ENCODE results near the gene CDYL2. TPM values are rescaled to one million over a fixed set of nuclear protein-coding genes. Genes with fewer than 3 reads are reported as not detected.

CDYL2 gene
- polyA plus RNA-seq, 1 donor from 2014 or later, result 2.6 TPM

GRCh38 chr16:80585764-80586163 lies 218.6 kb downstream of the CDYL2 start:
- Histone ChIP-seq H3K79me2 (replicated peaks; ENCODE audit: insufficient read depth, low read length) (no peaks in the 10 kb centered on the region), H3K4me2 (ENCODE audit: low read length) (no peak overlapping the region), H3K27ac (ENCODE audit: low read length) (no peak overlapping the region), H3K36me3 (ENCODE audit: insufficient read depth, low read length) (no peaks in the 10 kb centered on the region), H3K9me3 (ENCODE audit: low read length) (no peaks in the 10 kb centered on the region), H3K4me3 (ENCODE audit: low read length) (no peak overlapping the region), H3F3A (ENCODE audit: insufficient read depth, low read length, poor library complexity, severe bottlenecking) (no peaks in the 10 kb centered on the region), H3K9me2 (ENCODE audit: insufficient read depth, low read length) (no peaks in the 10 kb centered on the region), H3K27me3 (ENCODE audit: insufficient read depth, low read depth, low read length) (no peaks in the 10 kb centered on the region), H4K20me1 (ENCODE audit: insufficient read depth) (no peaks in the 10 kb centered on the region), H2AFZ (ENCODE audit: low read depth, low read length) (no peak overlapping the region), H3K9ac (ENCODE audit: low read length) (no peak overlapping the region)
- TF ChIP-seq MXI1 (conservative IDR thresholded peaks at IDR 0.05; ENCODE audit: poor library complexity, severe bottlenecking) (no peak), CTCF (IDR thresholded peaks at IDR 0.05; ENCODE audit: poor library complexity, severe bottlenecking) (no peak), TAF1 (IDR thresholded peaks at IDR 0.05; ENCODE audit: low read depth) (no peak), SMC3 (conservative IDR thresholded peaks at IDR 0.05; ENCODE audit: poor library complexity) (no peak), POLR2AphosphoS5 (IDR thresholded peaks at IDR 0.05) (no peak), EP300 (conservative IDR thresholded peaks at IDR 0.05; ENCODE audit: poor library complexity, severe bottlenecking) (no peak), REST (IDR thresholded peaks at IDR 0.05; ENCODE audit: borderline replicate concordance) (no peak), EZH2 (IDR thresholded peaks at IDR 0.05; ENCODE audit: borderline replicate concordance, insufficient read depth, low read length, poor library complexity, severe bottlenecking) (no peak), RAD21 (conservative IDR thresholded peaks at IDR 0.05) (no peak)

GRCh38 chr16:80583466-80583865 lies 220.9 kb downstream of the CDYL2 start:
- H3K79me2 ChIP-seq (replicated peaks; ENCODE audit: insufficient read depth, low read length), result no peaks in the 10 kb centered on the region
- H3K9ac ChIP-seq (ENCODE audit: low read length), result no peak overlapping the region
- no peaks in the 10 kb centered on the region for H3K27me3 ChIP-seq (ENCODE audit: insufficient read depth, low read depth, low read length)
- no peaks in the 10 kb centered on the region for H3K36me3 ChIP-seq (ENCODE audit: insufficient read depth, low read length)
- no peak overlapping the region for H3K27ac ChIP-seq (ENCODE audit: low read length)
- H3K4me2 ChIP-seq (ENCODE audit: low read length), result no peak overlapping the region
- TF ChIP-seq EP300 (conservative IDR thresholded peaks at IDR 0.05; ENCODE audit: poor library complexity, severe bottlenecking) (no peak), RAD21 (conservative IDR thresholded peaks at IDR 0.05) (no peak), MXI1 (conservative IDR thresholded peaks at IDR 0.05; ENCODE audit: poor library complexity, severe bottlenecking) (no peak), SMC3 (conservative IDR thresholded peaks at IDR 0.05; ENCODE audit: poor library complexity) (no peak), EZH2 (IDR thresholded peaks at IDR 0.05; ENCODE audit: borderline replicate concordance, insufficient read depth, low read length, poor library complexity, severe bottlenecking) (no peak), TAF1 (IDR thresholded peaks at IDR 0.05; ENCODE audit: low read depth) (no peak), CTCF (IDR thresholded peaks at IDR 0.05; ENCODE audit: poor library complexity, severe bottlenecking) (no peak), REST (IDR thresholded peaks at IDR 0.05; ENCODE audit: borderline replicate concordance) (no peak), POLR2AphosphoS5 (IDR thresholded peaks at IDR 0.05) (no peak)
- no peaks in the 10 kb centered on the region for H4K20me1 ChIP-seq (ENCODE audit: insufficient read depth)
- H3K9me2 ChIP-seq (ENCODE audit: insufficient read depth, low read length), result no peaks in the 10 kb centered on the region
- H2AFZ ChIP-seq (ENCODE audit: low read depth, low read length), result no peak overlapping the region
- H3K9me3 ChIP-seq (ENCODE audit: low read length), result no peaks in the 10 kb centered on the region
- no peak overlapping the region for H3K4me3 ChIP-seq (ENCODE audit: low read length)
- H3F3A ChIP-seq (ENCODE audit: insufficient read depth, low read length, poor library complexity, severe bottlenecking), result no peaks in the 10 kb centered on the region
